CD8-positive, alpha-beta memory T cell (primary cell): ENCODE results near the gene CBLN3. TPM values are rescaled to one million over a fixed set of nuclear protein-coding genes. Genes with fewer than 3 reads are reported as not detected.

Experiments
- CTCF ChIA-PET: fragments of 350-600 bp; sonication (Branson Sonifier 250); formaldehyde crosslinking; loops from one replicate; lab custom pipeline; 2021; ENCODE audit warnings: antibody characterized with exemption; lab: Charles Lee
- POLR2A ChIA-PET: fragments of 350-600 bp; sonication (Branson Sonifier 250); formaldehyde crosslinking; loops from one replicate; lab custom pipeline; 2021; ENCODE audit warnings: antibody characterized with exemption; lab: Charles Lee
- DNase-seq, 5 donors: peaks; one replicate each; pipeline versions ENCODE4 v3.0.0 to v3.0.0-alpha.2; 2020 to 2022; ENCODE audit warnings: mixed read lengths in 1 of 5
- H3K27ac ChIP-seq: one replicate; pipeline ENCODE4 v1.7.0; 2013; ENCODE audit warnings: low read depth, mild to moderate bottlenecking, low read length, moderate library complexity
- H3K27me3 ChIP-seq: 2 replicates; pipeline ENCODE4 v1.7.0; 2013; ENCODE audit warnings: low read length, mild to moderate bottlenecking; ENCODE audit not compliant: insufficient read depth, poor library complexity, severe bottlenecking
- H3K36me3 ChIP-seq: 2 replicates; pipeline ENCODE4 v1.7.0; 2013; ENCODE audit warnings: mild to moderate bottlenecking, low read length, moderate library complexity; ENCODE audit not compliant: insufficient read depth
- H3K4me1 ChIP-seq: 2 replicates; pipeline ENCODE4 v1.7.0; 2013; ENCODE audit warnings: mild to moderate bottlenecking, low read length, moderate library complexity; ENCODE audit not compliant: insufficient read depth
- H3K4me3 ChIP-seq: 2 replicates; pipeline ENCODE4 v1.7.0; 2013; ENCODE audit warnings: mild to moderate bottlenecking, low read length
- H3K9me3 ChIP-seq: 2 replicates; pipeline ENCODE4 v1.7.0; 2013; ENCODE audit warnings: mild to moderate bottlenecking, low read length
- H3K27ac Mint-ChIP-seq, 8 donors: one replicate each; pipeline ENCODE4 v1.8.0; 2020 to 2021; ENCODE audit warnings: mixed read lengths in 8 of 8, mild to moderate bottlenecking in 6 of 8, inconsistent platforms in 3 of 8, moderate library complexity in 3 of 8
- H3K27me3 Mint-ChIP-seq, 2 donors: one replicate each; pipeline ENCODE4 v1.8.0; 2020 to 2021; ENCODE audit warnings: mixed read lengths in 2 of 2, mild to moderate bottlenecking in 1 of 2, moderate library complexity in 1 of 2
- H3K36me3 Mint-ChIP-seq, 3 donors: one replicate each; pipeline ENCODE4 v1.8.0; 2020 to 2021; ENCODE audit warnings: mixed read lengths in 3 of 3, inconsistent platforms in 1 of 3, mild to moderate bottlenecking in 1 of 3
- H3K4me1 Mint-ChIP-seq, 3 donors: one replicate each; pipeline ENCODE4 v1.8.0; 2020 to 2021; ENCODE audit warnings: mixed read lengths in 3 of 3, inconsistent platforms in 1 of 3, mild to moderate bottlenecking in 1 of 3
- H3K4me3 Mint-ChIP-seq, 7 donors: one replicate each; pipeline ENCODE4 v1.8.0; 2020 to 2021; ENCODE audit warnings: mixed read lengths in 7 of 7, mild to moderate bottlenecking in 6 of 7, moderate library complexity in 4 of 7, inconsistent platforms in 2 of 7
- H3K9me3 Mint-ChIP-seq, 5 donors: one replicate each; pipeline ENCODE4 v1.8.0; 2020 to 2022; ENCODE audit warnings: mixed read lengths in 5 of 5, mild to moderate bottlenecking in 3 of 5, moderate library complexity in 2 of 5, inconsistent platforms in 1 of 5
- polyA plus RNA-seq: library from polyadenylated mRNA; unstranded; fragments of 300-500 nt; fragmentation: Illumina TruSeq; gene quantifications from one replicate; pipeline ENCODE4 v1.2.3, GENCODE V29; 2021
- total RNA-seq, 2 experiments: library from RNA; stranded (reverse); gene quantifications; one replicate each; pipeline ENCODE4 v1.2.3, GENCODE V29; 2021

The CBLN3 gene
- total and polyA plus RNA-seq, 3 experiments from 2014 or later = 7.4 to 7.7 TPM; not detected in 1

DNA sequence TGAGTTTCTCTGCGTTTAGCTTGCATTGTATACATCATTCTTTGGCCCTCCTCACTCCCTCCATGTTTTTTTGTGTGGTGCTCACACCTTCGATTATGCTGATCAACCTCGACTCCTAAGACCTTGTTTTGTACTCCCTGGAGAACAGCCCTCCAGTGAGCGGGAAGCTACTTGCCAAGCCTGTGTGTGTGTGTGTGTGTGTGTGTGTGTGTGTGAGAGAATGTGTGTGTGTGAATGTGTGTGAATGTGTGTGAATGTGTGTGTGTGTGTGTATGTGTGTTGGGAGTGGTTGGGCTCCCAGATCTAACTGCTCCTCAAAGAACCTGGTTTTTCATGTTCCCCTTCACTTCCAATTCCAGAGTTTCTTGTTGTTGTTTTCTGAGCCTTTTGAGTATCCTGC lies 24.7 kb downstream of the CBLN3 start:
- CTCF ChIA-PET = no interaction called here

DNA sequence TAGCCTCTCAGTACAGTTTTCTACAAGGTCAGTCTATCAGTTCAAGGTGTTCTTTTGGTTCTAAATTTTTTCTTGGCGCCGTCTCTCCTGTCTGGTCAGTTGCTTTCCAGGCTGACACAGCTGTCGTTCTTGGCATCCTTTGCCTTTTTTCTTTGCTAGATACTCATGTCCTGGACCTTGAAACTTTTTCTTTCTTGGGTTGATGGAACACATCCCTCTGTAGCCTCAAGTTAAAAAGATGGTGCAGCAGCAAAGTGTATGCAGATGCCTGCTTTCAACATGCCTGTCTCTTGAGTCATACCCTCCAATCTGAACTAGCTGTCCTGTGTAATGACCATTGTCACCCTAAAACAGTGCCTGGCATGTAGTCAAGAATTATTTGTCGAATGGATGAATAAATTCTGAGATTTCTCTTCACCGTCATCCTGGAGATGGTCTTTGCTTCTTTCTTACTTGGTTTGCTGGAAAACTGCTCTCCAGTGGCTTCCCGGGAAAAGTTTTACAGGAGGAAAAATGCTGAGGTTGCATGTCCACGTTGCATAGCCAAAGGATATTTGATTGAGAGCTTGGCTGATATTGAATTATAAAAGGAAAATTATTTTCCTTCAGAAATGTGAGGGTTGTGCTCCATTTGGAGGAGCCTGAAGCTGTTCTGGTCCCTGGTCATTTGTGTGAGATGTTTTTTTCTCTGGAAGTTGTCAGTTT lies 26.0 kb downstream of the CBLN3 start:
- peaks cover 7% of the 10 kb centered on the region for H3K4me1 ChIP-seq
- no peak for DNase-seq
- Mint-ChIP-seq H3K27me3 (peaks cover 24 to 52% of the 10 kb centered on the region in 2 donors), H3K27ac (no peak overlapping the region), H3K4me3 (no peak overlapping the region), H3K4me1 (peaks cover 5 to 7% (median 5%) of the 10 kb centered on the region in 3 donors), H3K9me3 (no peaks in the 10 kb centered on the region), H3K36me3 (no peaks in the 10 kb centered on the region)
- no peaks in the 10 kb centered on the region for H3K9me3 ChIP-seq
- POLR2A ChIA-PET = no interaction called here
- CTCF ChIA-PET = no interaction called here
- H3K36me3 ChIP-seq = no peaks in the 10 kb centered on the region
- H3K27me3 ChIP-seq = peaks cover 15% of the 10 kb centered on the region
- no peak overlapping the region for H3K27ac ChIP-seq
- no peak overlapping the region for H3K4me3 ChIP-seq

More for the DNA sequence above, 24.7 kb downstream of the CBLN3 start:
- no peaks in the 10 kb centered on the region for H3K9me3 Mint-ChIP-seq
- no peaks in the 10 kb centered on the region for H3K4me1 Mint-ChIP-seq
- Histone ChIP-seq H3K27me3 (peaks cover 9% of the 10 kb centered on the region), H3K9me3 (no peaks in the 10 kb centered on the region), H3K4me3 (no peak overlapping the region), H3K4me1 (no peaks in the 10 kb centered on the region), H3K27ac (no peak overlapping the region), H3K36me3 (no peaks in the 10 kb centered on the region)
- peaks cover 22 to 56% of the 10 kb centered on the region in 2 donors for H3K27me3 Mint-ChIP-seq
- no peaks in the 10 kb centered on the region for H3K36me3 Mint-ChIP-seq
- H3K27ac Mint-ChIP-seq = no peak overlapping the region
- POLR2A ChIA-PET = no interaction called here
- H3K4me3 Mint-ChIP-seq = no peak overlapping the region
- DNase-seq = no peak

DNA sequence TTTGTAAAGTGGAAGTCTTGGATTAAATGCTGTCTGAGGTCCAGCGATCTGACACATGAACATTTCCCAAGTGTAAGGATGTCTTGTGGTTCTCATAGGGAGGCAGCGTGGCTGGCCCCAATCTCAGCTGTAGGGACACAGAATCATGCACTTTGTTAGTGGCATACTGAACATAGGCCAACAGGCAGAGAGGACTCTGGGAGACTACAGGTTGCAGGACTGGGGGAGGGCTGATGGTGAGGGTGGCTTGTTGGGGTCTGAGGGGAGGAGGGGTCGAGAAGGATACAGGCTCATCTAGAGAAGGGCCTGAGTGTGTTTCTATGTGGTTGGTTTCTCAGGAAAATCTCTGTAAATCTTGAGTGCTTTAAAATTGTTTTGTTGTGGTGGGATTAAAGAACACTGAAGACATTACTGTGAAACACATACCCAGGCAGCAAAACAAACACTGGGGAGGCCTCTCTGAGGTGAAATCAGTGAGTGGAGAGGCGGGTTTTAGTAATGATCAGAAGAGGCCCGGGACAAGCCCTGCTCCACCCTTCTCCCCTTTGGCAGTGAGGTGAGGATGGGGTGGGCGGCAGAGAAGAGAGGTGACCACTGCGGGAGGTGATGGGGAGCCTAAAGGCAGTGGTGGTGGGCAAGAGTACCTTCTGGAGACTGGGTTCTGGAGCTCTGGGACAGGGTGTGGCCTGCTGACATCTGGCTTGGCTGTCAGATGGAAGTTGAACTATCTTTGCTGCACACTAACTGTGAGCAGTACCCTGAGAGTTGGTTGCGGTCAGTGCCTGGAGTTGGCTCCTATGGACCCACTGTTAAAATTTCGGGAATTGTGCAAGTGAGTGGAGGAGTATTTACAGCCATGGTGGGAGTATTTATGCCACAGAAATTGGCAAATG lies 27.4 kb downstream of the CBLN3 start:
- Mint-ChIP-seq H3K27me3 (peaks cover 23 to 46% of the 10 kb centered on the region in 2 donors), H3K4me1 (peaks cover 5 to 7% (median 5%) of the 10 kb centered on the region in 3 donors), H3K27ac (no peak overlapping the region), H3K36me3 (no peaks in the 10 kb centered on the region), H3K9me3 (no peaks in the 10 kb centered on the region), H3K4me3 (no peak overlapping the region)
- H3K9me3 ChIP-seq = no peaks in the 10 kb centered on the region
- no peak for DNase-seq
- CTCF ChIA-PET = no interaction called here
- H3K36me3 ChIP-seq = no peaks in the 10 kb centered on the region
- H3K4me3 ChIP-seq = no peak overlapping the region
- POLR2A ChIA-PET = interaction anchor here (0.6 kb wide), 1 partner anchor 128 kb away, joined by 3 read pairs; no protein-coding TSS in a partner anchor
- H3K4me1 ChIP-seq = peaks cover 7% of the 10 kb centered on the region
- no peak overlapping the region for H3K27ac ChIP-seq
- peaks cover 12% of the 10 kb centered on the region for H3K27me3 ChIP-seq

DNA sequence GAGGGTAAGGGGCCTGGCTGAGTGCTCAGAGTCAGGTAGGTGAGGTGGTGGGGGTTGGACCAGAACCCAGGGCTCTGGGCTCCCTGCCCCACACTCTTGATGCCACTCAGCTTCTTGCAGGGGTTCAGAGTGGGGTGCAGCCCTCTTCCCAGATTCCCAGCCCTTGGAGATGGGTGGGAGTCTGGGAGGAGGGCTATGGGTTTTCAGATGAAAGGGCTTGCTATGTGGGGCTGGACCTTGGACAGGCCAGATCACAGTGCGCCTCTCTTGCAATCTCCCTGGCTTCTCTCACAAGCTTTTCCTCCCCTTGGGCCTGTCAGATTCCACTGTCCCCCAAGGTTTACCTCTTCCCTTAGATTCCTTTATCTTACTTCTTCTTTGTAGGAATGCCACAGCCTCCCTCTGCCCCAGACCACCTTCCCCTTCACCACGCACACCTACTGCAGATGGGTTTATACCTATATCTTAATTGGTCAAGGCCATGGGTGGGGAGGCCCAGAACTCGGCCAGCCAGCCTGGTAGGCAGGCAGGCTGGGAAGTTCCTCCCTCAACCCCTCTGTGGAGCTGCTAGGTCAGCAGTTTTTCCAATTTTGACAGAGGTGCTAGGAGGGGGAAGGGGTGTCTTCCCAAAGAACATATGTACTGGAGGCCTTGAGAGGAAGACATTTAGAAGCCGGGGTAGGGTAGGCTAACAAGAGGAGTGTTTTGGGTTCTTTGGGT lies 29.3 kb downstream of the CBLN3 start:
- H3K36me3 ChIP-seq = no peaks in the 10 kb centered on the region
- Mint-ChIP-seq H3K36me3 (no peaks in the 10 kb centered on the region), H3K27me3 (peaks cover 14 to 32% of the 10 kb centered on the region in 2 donors), H3K4me3 (peak overlapping the region in 6 of 7 donors; percentile 20 to 77 (median 68)), H3K9me3 (no peaks in the 10 kb centered on the region), H3K27ac (peak overlapping the region in 1 of 8 donors; percentile 91), H3K4me1 (peaks cover 5 to 7% (median 5%) of the 10 kb centered on the region in 3 donors)
- CTCF ChIA-PET = interaction anchor here (1.0 to 1.6 kb wide), 2 partner anchors 32 to 67 kb away, joined by 3 to 4 read pairs; no protein-coding TSS in a partner anchor
- H3K27me3 ChIP-seq = peaks cover 12% of the 10 kb centered on the region
- H3K27ac ChIP-seq = no peak overlapping the region
- no peak for DNase-seq
- POLR2A ChIA-PET = interaction anchor here (1.2 kb wide), 1 partner anchor 30 kb away, joined by 3 read pairs; the partner anchor contains the start of genes CBLN3 and KHNYN
- peaks cover 7% of the 10 kb centered on the region for H3K4me1 ChIP-seq
- no peak overlapping the region for H3K4me3 ChIP-seq
- H3K9me3 ChIP-seq = no peaks in the 10 kb centered on the region

DNA sequence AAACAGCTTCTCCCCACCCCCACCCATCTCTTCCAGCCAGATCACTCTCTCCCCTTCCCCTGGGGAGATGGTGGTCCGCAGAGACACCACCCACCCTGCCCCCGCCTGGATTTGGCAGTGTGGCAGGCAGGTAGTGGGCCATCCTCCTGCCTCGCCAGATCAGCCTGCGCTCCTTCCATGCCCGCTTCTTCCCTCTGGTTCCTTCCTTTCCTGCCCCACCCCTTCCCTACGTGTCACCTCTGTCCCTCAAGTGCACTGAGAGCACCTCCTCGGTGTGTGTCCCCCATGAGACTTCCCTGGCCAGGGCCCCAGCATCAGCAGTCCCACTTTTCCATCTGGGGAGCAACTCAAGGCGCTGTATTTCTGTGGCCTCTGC lies 30.0 kb downstream of the CBLN3 start:
- Mint-ChIP-seq H3K4me3 (peak overlapping the region; percentile 13 to 77 (median 71)), H3K9me3 (no peaks in the 10 kb centered on the region), H3K27ac (peak overlapping the region in 2 of 8 donors; percentile 77 to 91), H3K27me3 (peaks cover 12 to 27% of the 10 kb centered on the region in 2 donors), H3K4me1 (peaks cover 5 to 7% (median 5%) of the 10 kb centered on the region in 3 donors), H3K36me3 (no peaks in the 10 kb centered on the region)
- Histone ChIP-seq H3K4me1 (peaks cover 7% of the 10 kb centered on the region), H3K4me3 (peak overlapping the region; percentile 26), H3K27me3 (peaks cover 12% of the 10 kb centered on the region), H3K27ac (no peak overlapping the region), H3K36me3 (no peaks in the 10 kb centered on the region), H3K9me3 (no peaks in the 10 kb centered on the region)
- POLR2A ChIA-PET = interaction anchor here (0.5 to 1.4 kb wide), 2 partner anchors 31 to 33 kb away, joined by 3 to 5 read pairs; partner anchors contain the start of genes CBLN3 and KHNYN
- CTCF ChIA-PET = interaction anchor here (0.6 to 1.0 kb wide), 5 partner anchors 10 to 66 kb away, joined by 3 to 4 read pairs (median 4); partner anchors contain the start of gene KHNYN
- no peak for DNase-seq

DNA sequence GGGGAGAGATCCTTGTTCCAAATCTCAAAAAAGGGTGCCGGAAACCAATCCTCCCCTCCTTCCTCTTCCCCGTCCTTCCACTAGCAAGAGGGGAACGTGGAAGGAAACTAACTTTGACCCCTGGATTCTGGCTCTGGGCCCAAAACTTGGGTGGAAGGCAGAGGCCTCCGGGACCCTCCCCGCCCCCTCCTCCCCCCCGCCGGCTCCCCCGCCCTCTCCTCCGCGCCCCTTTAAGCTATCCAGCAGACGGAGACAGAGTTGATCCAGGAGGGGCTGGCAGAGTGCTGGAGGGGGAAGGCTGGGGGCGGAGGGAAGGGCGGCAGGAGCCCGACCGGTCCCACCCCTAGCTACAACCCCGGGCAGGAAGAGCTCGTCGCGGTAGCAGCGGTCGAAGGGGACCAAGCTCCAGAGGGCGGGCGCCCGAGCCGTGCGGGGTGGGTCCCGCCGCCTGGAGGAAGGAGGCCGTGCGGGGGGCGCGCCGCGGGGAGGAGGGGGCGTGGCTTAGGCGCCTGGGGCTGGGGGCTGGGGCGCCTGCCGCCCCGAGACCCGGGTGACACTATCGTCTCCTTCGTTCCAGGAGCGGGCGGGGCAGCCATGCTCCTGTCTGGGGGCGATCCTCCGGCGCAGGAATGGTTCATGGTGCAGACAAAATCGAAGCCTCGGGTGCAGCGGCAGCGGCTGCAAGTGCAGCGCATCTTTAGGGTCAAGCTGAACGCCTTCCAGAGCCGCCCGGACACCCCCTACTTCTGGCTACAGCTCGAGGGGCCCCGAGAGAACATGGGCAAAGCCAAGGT lies 30.6 kb downstream of the CBLN3 start, which contains the start of gene NYNRIN:
TSS of gene NYNRIN (plus strand) at position 351 of the 794 bp plus-strand sequence. CDS start at position 595, 244 bp downstream.
- Mint-ChIP-seq H3K4me1 (peaks cover 5 to 7% (median 5%) of the 10 kb centered on the region in 3 donors), H3K27me3 (peaks cover 7 to 22% of the 10 kb centered on the region in 2 donors), H3K27ac (peak within 1 kb of the TSS in 2 of 8 donors; percentile 77 to 91), H3K9me3 (no peaks in the 10 kb centered on the region), H3K4me3 (peak within 1 kb of the TSS; percentile 13 to 77 (median 71)), H3K36me3 (no peaks in the 10 kb centered on the region)
- ChIA-PET CTCF (interaction anchor here (0.6 to 1.0 kb wide), 4 partner anchors 10 to 65 kb away, joined by 3 to 4 read pairs (median 4); partner anchors contain the start of gene KHNYN), POLR2A (interaction anchor here (0.5 to 1.4 kb wide), 4 partner anchors 31 to 126 kb away, joined by 3 to 5 read pairs (median 3); partner anchors contain the start of genes CBLN3 and KHNYN)
- H3K4me1 ChIP-seq = peaks cover 7% of the 10 kb centered on the region
- peak within 1 kb of the TSS; percentile 26 for H3K4me3 ChIP-seq
- no peaks in the 10 kb centered on the region for H3K9me3 ChIP-seq
- no peaks in the 10 kb centered on the region for H3K36me3 ChIP-seq
- peaks cover 12% of the 10 kb centered on the region for H3K27me3 ChIP-seq
- no peak within 1 kb of the TSS for H3K27ac ChIP-seq
- DNase-seq = peak; percentile 14 to 62 (median 22)
